Ishikawa (cell line): ENCODE results near the gene NRXN3.

Experiments
- CEBPB ChIP-seq: IDR thresholded peaks from 2 replicates; pipeline ENCODE4 v1.6.1; 2012
- CREB1 ChIP-seq: IDR thresholded peaks from 2 replicates; pipeline ENCODE4 v1.6.1; 2012; ENCODE audit warnings: low read depth
- EGR1 ChIP-seq: IDR thresholded peaks from 2 replicates; pipeline ENCODE4 v1.6.1; 2012
- EP300 ChIP-seq: IDR thresholded peaks from 2 replicates; pipeline ENCODE4 v1.6.1; 2012; ENCODE audit warnings: borderline replicate concordance
- FOXM1 ChIP-seq: IDR thresholded peaks from 2 replicates; pipeline ENCODE4 v1.6.1; 2012; ENCODE audit warnings: low read depth, borderline replicate concordance
- MAX ChIP-seq: IDR thresholded peaks from 2 replicates; pipeline ENCODE4 v1.6.1; 2012
- NFIC ChIP-seq: IDR thresholded peaks from 2 replicates; pipeline ENCODE4 v1.6.1; 2012
- RAD21 ChIP-seq: IDR thresholded peaks from 2 replicates; pipeline ENCODE4 v1.6.1; 2012; ENCODE audit warnings: low read depth
- REST ChIP-seq: IDR thresholded peaks from 2 replicates; pipeline ENCODE4 v1.6.1; 2012; ENCODE audit warnings: low read depth, mild to moderate bottlenecking
- TAF1 ChIP-seq: IDR thresholded peaks from 2 replicates; pipeline ENCODE4 v1.6.1; 2012; ENCODE audit warnings: low read depth, mild to moderate bottlenecking
- TCF12 ChIP-seq: IDR thresholded peaks from 2 replicates; pipeline ENCODE4 v1.6.1; 2012; ENCODE audit warnings: low read depth
- TEAD4 ChIP-seq: IDR thresholded peaks from 2 replicates; pipeline ENCODE4 v1.6.1; 2012
- USF1 ChIP-seq: IDR thresholded peaks from 2 replicates; pipeline ENCODE4 v1.6.1; 2012
- YY1 ChIP-seq: IDR thresholded peaks from 2 replicates; pipeline ENCODE4 v1.6.1; 2012; ENCODE audit warnings: low read depth
- ZBTB7A ChIP-seq: IDR thresholded peaks from 2 replicates; pipeline ENCODE4 v1.6.1; 2012; ENCODE audit warnings: low read depth

NRXN3 gene

GRCh38 chr14:79555429-79555828, 1385.3 kb downstream of the NRXN3 start:
- TF ChIP-seq EGR1, result no peak
- TF ChIP-seq YY1, result no peak
- no peak for TF ChIP-seq USF1
- TF ChIP-seq TAF1, result no peak
- TF ChIP-seq TCF12, result no peak

- TF ChIP-seq TAF1, result no peak
- TF ChIP-seq REST, result no peak
- TF ChIP-seq USF1, result no peak
- TF ChIP-seq CREB1, result no peak
- no peak for TF ChIP-seq MAX
- no peak for TF ChIP-seq YY1
- no peak for TF ChIP-seq NFIC
- no peak for TF ChIP-seq RAD21
- no peak for TF ChIP-seq ZBTB7A
- no peak for TF ChIP-seq CEBPB
- TF ChIP-seq EGR1, result no peak
- TF ChIP-seq FOXM1, result no peak
- no peak for TF ChIP-seq TCF12
- TF ChIP-seq TEAD4, result no peak
- no peak for TF ChIP-seq EP300
Measured at GRCh38 chr14:79557309-79557708, 1387.1 kb downstream of the NRXN3 start.

- TF ChIP-seq USF1 (no peak), MAX (no peak), YY1 (no peak), ZBTB7A (no peak), TEAD4 (no peak), FOXM1 (no peak), CEBPB (no peak), RAD21 (no peak)
Measured at GRCh38 chr14:79562185-79562584, 1392.0 kb downstream of the NRXN3 start.

GRCh38 chr14:79564371-79564770, 1394.2 kb downstream of the NRXN3 start:
- TF ChIP-seq NFIC (no peak), CREB1 (no peak), RAD21 (no peak)

- TF ChIP-seq TCF12 (no peak), EP300 (no peak), USF1 (no peak), ZBTB7A (no peak), RAD21 (no peak), EGR1 (no peak), CEBPB (no peak), FOXM1 (no peak), YY1 (no peak), MAX (no peak), CREB1 (no peak), TAF1 (no peak), TEAD4 (no peak)
Measured at GRCh38 chr14:79567306-79567705, 1397.1 kb downstream of the NRXN3 start.

- TF ChIP-seq RAD21 (no peak), TCF12 (no peak), CREB1 (no peak), YY1 (no peak), NFIC (no peak), EGR1 (no peak), TEAD4 (no peak), TAF1 (no peak), CEBPB (no peak), ZBTB7A (no peak), REST (no peak), USF1 (no peak), MAX (no peak), EP300 (no peak), FOXM1 (no peak)
Measured at GRCh38 chr14:79568594-79568993, 1398.4 kb downstream of the NRXN3 start.
